ENCODE results near the gene HSPA13. TPM values are rescaled to one million over a fixed set of nuclear protein-coding genes. Genes with fewer than 3 reads are reported as not detected.

Gene HSPA13
- total and polyA plus RNA-seq, 2 of the 8 experiments (the other 6 are each of a cell fraction or from before 2014, with no cell fraction given): 7.8 to 36.9 TPM

DNA sequence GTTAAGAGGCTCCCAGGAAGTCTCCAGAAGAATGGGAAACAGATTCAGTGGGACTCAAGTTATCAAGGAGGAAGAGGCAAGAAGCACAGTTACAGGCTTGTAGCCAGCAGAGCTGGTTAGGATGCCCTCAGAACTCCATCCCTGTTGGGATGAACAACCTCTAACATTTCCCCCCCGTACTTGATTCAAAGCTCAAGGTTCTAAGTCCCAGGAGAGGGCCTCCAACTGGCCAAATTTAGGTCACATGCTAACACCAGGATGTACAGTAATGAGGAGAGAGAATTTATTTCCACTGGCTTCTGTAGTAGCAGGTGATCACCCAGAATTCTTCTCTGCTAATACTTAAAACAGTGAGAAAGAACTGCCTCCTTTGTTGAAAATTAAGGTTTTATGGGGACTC is 22.3 kb upstream of the HSPA13 start:
- Histone ChIP-seq H2BK20ac (ENCODE audit: low read length) (no peak overlapping the region), H2BK12ac (ENCODE audit: low read depth, low read length) (no peak overlapping the region; the same call in 1 of the 2 replicates), H3K27ac (ENCODE audit: low read depth, low read length) (no peak overlapping the region), H3K23me2 (ENCODE audit: low read depth, low read length) (no peaks in the 10 kb centered on the region), H4K8ac (ENCODE audit: extremely low read depth, insufficient read depth, low read length) (no peak overlapping the region), H2AK5ac (ENCODE audit: low read depth, low read length) (no peak overlapping the region), H3K23ac (ENCODE audit: insufficient read length) (no peak overlapping the region), H2BK5ac (ENCODE audit: low read depth, low read length) (no peak overlapping the region), H2BK15ac (ENCODE audit: low read length) (no peak overlapping the region), H3K9me3 (ENCODE audit: insufficient read depth in 2 of 2, low read depth in 1 of 2, low read length in 1 of 2) (no peaks in the 10 kb centered on the region), H3K14ac (ENCODE audit: insufficient read length) (no peak overlapping the region), H3K56ac (replicated peaks; ENCODE audit: insufficient read length, low read depth, low read length) (no peak overlapping the region), H3K4me1 (replicated peaks in 1 of 4; ENCODE audit: control insufficient read depth in 3 of 4, insufficient read depth in 4 of 4, low read length in 3 of 4) (no peaks in the 10 kb centered on the region), H3K4ac (replicated peaks; ENCODE audit: insufficient read length, low read depth, low read length) (no peak overlapping the region), H4K91ac (replicated peaks; ENCODE audit: insufficient read length, low read length) (no peak overlapping the region), H3K18ac (ENCODE audit: extremely low read depth, low read length) (no peak overlapping the region), H3K9ac (replicated peaks in 1 of 4; ENCODE audit: extremely low read depth in 1 of 4, low read depth in 3 of 4, low read length in 3 of 4) (no peak overlapping the region), H2AFZ (ENCODE audit: low read length) (no peak overlapping the region), H3K27me3 (replicated peaks in 1 of 4; ENCODE audit: control insufficient read depth in 3 of 4, extremely low read depth in 1 of 4, insufficient read depth in 3 of 4, low read length in 3 of 4) (no peaks in the 10 kb centered on the region), H3K79me2 (ENCODE audit: control insufficient read depth in 1 of 2, insufficient read depth in 2 of 2, low read length in 2 of 2) (no peaks in the 10 kb centered on the region), H3K4me2 (ENCODE audit: insufficient read depth in 1 of 2, low read depth in 2 of 2, low read length in 2 of 2) (no peak overlapping the region), H4K20me1 (replicated peaks in 1 of 2; ENCODE audit: control insufficient read depth in 1 of 2, insufficient read depth in 2 of 2, low read length in 2 of 2) (no peaks in the 10 kb centered on the region), H2BK120ac (replicated peaks; ENCODE audit: low read depth, low read length) (no peak overlapping the region), H3K4me3 (ENCODE audit: extremely low read depth in 1 of 4, insufficient read depth in 2 of 4, low read depth in 3 of 4, low read length in 4 of 4) (no peak overlapping the region), H4K5ac (ENCODE audit: insufficient read length, low read depth, low read length) (no peak overlapping the region), H3K36me3 (ENCODE audit: control insufficient read depth in 2 of 4, insufficient read depth in 4 of 4, low read length in 3 of 4) (no peaks in the 10 kb centered on the region), H3K79me1 (ENCODE audit: low read depth, low read length) (no peaks in the 10 kb centered on the region)
- POLR2A ChIA-PET (ENCODE audit: partially characterized antibody): no interaction called here
- DNase-seq (ENCODE audit: low read depth in 1 of 2, low spot score in 2 of 2): no peak
- no peak for FAIRE-seq
- WGBS, 2 experiments (ENCODE audit: extremely low coverage in 1 of 2, insufficient coverage in 1 of 2, insufficient read length in 1 of 2, insufficient replicate concordance in 2 of 2, low coverage in 1 of 2, low lambda C conversion rate in 2 of 2, missing lambda C conversion rate in 1 of 2): 82% methylated on average over 1 of the region's 1 CpG; no CpG with 5 or more reads in 1 of the 2 experiments
- CTCF ChIA-PET (ENCODE audit: partially characterized antibody): interaction anchor here (0.7 kb wide), 1 partner anchor 187 kb away, joined by 3 read pairs; no protein-coding TSS in a partner anchor
- TF ChIP-seq TEAD4 (IDR thresholded peaks at IDR 0.05; ENCODE audit: low read depth, low read length) (no peak), TAF7 (optimal IDR thresholded peaks at IDR 0.05; ENCODE audit: borderline replicate concordance, low read depth, low read length) (no peak), KDM1A (IDR thresholded peaks at IDR 0.05; ENCODE audit: borderline replicate concordance, low read length) (no peak), PHF8 (conservative IDR thresholded peaks at IDR 0.05; ENCODE audit: low read depth, low read length) (no peak), ASH2L (IDR thresholded peaks at IDR 0.05; ENCODE audit: low read length) (no peak), RAD21 (IDR thresholded peaks at IDR 0.05 in 1 of 2, conservative IDR thresholded peaks at IDR 0.05 in 1 of 2; ENCODE audit: low read depth in 2 of 2, low read length in 2 of 2) (no peak), TCF12 (IDR thresholded peaks at IDR 0.05; ENCODE audit: low read depth, low read length) (no peak), EZH2 (IDR thresholded peaks at IDR 0.05; ENCODE audit: low read depth, low read length, severe bottlenecking) (no peak), CBX5 (IDR thresholded peaks at IDR 0.05; ENCODE audit: low read depth, low read length) (no peak), EP300 (IDR thresholded peaks at IDR 0.05; ENCODE audit: borderline replicate concordance in 1 of 2, low read depth in 2 of 2, low read length in 2 of 2) (no peak), YY1 (IDR thresholded peaks at IDR 0.05; ENCODE audit: low read depth, low read length) (no peak)
- TF ChIP-seq, protein P1, sequence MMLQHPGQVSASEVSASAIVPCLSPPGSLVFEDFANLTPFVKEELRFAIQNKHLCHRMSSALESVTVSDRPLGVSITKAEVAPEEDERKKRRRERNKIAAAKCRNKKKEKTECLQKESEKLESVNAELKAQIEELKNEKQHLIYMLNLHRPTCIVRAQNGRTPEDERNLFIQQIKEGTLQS (IDR thresholded peaks at IDR 0.05; ENCODE audit: insufficient read depth, low read depth, low read length): no peak

All from H1 (cell line).